RCC 7860 (cell line): ENCODE results near the gene TMEM9.
A peak's percentile ranks its signal among the peaks of the same experiment; 100 is the strongest.

Experiments
- DNase-seq: peaks from one replicate; pipeline ENCODE4 v3.0.0-alpha.2; 2015; ENCODE audit warnings: low spot score
- FAIRE-seq: peaks from 2 replicates; lab custom pipeline; 2012; peaks lifted over from hg19 to GRCh38; lab: Jason Lieb, UNC

The TMEM9 gene

GRCh38 chr1:201154389-201155165 is at the start of gene TMEM9:
Gene TMEM9, minus strand, starts transcription at chr1:201154474. Its CDS starts 551 bp downstream, at chr1:201153923.
- DNase-seq, result peak; percentile 89
- no peak for FAIRE-seq

DNA sequence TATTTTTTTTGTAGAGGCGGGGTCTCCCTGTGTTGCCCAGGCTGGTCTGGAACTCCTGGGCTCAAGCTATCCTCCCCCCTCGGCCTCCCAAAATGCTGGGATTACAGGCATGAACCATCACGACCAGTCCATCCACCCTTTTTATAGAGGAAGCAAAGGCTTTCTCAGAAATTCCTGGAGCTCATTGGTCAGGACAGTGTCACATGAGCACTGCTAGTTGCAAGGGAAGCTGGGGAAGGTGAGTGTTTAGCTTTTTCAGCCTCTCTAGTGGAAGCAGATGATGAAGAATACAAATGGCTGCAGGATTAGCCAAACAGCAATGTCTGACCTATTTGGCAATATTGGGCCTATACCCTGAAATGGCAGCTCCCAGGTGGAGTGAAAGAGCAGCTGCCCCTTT is 44.3 kb upstream of the TMEM9 start:
- FAIRE-seq (no peak), DNase-seq (no peak)

DNA sequence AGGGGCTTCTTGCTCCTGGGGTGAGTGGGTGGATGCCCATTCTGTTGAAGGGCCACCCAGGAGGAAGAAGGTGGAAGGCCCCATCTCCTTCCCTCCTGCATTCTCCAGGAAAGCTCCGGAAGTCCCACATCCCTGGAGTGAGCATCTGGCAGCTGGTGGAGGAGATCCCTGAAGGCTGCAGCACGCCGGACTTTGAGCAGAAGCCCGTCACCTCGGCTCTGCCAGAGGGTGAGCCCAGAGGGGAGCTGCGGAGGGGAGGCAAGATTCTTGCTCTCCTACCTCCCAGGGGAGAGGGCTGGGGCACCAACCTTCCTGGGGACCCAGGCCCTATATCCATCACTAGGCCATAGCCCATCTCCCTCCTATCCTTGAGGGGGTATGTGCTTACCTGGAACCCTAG is 39.8 kb upstream of the TMEM9 start:
- FAIRE-seq, result no peak

DNA sequence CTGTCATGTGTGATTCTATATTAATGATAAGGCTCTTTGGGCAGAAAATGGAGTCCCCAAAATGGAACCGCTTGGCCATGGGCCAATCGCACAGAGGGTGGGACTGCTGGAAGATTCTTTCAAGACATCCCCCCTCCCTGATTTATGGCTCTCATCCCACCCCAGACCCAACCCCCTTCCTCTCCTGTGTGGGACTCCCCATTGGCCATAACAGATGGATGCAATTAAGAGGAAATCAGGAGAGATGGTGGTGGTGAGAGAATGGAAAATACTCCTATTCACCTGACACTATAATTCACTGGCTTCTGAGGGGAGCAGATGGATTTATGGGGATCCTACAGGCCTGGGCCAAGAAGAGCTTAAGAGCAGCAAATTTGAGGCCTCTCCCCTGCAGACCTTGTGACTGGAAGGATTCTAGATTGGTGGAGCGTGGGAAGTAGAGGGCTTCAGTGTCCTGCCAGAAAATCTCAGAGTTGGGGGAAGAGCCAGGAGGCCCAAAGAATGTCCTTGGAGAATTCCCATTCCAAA is 38.1 kb upstream of the TMEM9 start:
- FAIRE-seq (no peak), DNase-seq (no peak)

More for the DNA sequence above, 39.8 kb upstream of the TMEM9 start:
- no peak for DNase-seq

DNA sequence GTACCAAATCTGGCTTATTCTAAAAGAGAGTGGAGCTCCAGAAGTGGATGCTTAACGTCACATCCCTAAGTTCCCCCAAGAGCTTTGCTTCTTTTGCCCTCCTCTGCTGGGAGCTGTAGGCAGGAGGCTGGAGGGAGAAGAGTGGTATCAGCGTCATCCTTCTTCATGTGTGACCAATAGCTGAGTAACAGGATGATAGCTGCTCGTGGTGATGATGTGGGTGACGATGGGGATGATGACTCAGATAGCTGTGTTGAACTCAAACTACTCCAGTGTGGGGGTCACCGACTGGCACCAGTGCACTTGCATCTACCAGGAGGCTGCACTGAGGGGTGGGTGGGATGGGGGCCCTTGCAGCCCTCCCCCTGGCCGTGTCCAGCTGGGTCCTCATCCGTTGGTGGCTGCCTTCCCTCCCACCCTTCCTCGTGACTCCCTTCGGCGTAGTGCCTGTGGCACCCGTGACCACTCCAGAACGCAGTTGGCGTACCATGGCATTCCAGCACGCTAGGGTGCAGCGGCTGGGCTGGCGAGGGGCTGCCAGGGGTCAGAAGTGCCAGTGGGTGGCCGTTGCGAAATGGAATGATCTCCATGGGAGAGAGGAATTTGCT is 37.5 kb upstream of the TMEM9 start:
- peak; percentile 98 for DNase-seq
- FAIRE-seq, result peak; percentile 88

- peak; percentile 73 for FAIRE-seq
Measured at GRCh38 chr1:201190624-201191051, 36.4 kb upstream of the TMEM9 start, which contains the start of gene IGFN1. Gene IGFN1, plus strand, starts transcription at chr1:201190824. Its CDS starts 2,470 bp downstream, at chr1:201193294.

DNA sequence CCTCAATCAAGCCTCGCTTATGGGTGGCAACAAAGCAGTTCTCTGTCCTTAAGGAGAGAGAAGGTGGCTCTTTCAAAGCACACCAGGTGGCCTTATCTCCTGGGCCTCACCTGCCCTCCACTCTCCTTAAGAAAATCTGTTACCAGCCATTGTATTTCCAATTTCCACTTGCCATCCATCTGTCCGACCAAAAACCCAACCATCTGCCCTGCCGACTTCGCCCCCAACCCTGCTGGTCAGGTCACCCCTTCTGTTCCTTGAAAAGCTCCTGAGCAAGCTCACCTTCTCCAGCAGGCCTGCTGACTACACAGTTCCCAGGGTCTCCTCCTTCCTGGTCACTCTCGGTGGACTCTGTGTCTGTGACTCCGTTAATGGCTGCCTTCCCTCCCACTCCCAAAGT is 35.7 kb upstream of the TMEM9 start:
- FAIRE-seq (no peak), DNase-seq (no peak)

More at GRCh38 chr1:201190624-201191051, 36.4 kb upstream of the TMEM9 start, which contains the start of gene IGFN1:
- peak; percentile 82 for DNase-seq

DNA sequence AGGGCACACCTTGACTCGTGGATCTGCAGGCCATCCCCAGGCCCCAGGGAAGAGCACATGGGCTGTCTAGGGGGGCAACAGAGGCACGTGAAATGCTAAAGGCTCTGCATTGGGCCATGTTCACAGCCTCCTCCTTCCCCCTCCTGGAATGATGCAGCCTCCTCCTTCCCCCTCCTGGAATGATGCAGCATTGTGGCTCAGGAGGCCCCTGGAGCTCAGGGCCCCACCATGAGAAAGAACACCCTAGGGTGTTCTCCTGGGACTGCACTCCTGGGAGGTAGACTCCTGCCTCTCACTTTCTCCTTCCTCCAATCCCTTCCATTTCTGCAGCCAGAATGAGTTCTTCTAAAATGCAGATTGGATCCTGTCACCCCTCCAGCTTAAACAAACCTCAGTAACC is 34.8 kb upstream of the TMEM9 start:
- FAIRE-seq, result no peak
- no peak for DNase-seq

DNA sequence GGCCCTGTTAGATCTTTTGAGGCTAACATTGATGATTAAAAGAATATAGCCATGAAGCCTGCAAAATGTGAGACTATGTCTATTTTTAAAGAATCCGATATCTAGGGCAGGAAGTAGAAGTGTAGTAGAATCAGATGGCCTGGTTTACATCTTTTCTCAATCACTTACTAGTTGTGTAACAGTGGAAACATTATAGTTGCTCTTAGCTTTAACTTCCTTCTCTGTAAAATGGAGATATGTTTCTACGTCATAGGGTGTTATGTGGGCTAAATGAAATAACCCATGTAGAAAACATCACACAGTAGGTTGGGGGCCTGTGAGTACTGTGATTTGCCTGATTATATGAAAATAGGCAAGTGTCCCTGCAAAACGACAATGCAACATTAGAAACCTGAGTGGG is 31.9 kb upstream of the TMEM9 start:
- no peak for DNase-seq
- FAIRE-seq, result no peak

- no peak for FAIRE-seq
- DNase-seq, result no peak
Measured at GRCh38 chr1:201185527-201186128, 31.4 kb upstream of the TMEM9 start.

- FAIRE-seq, result no peak
- DNase-seq, result no peak
Measured at GRCh38 chr1:201185123-201185453, 30.8 kb upstream of the TMEM9 start.

DNA sequence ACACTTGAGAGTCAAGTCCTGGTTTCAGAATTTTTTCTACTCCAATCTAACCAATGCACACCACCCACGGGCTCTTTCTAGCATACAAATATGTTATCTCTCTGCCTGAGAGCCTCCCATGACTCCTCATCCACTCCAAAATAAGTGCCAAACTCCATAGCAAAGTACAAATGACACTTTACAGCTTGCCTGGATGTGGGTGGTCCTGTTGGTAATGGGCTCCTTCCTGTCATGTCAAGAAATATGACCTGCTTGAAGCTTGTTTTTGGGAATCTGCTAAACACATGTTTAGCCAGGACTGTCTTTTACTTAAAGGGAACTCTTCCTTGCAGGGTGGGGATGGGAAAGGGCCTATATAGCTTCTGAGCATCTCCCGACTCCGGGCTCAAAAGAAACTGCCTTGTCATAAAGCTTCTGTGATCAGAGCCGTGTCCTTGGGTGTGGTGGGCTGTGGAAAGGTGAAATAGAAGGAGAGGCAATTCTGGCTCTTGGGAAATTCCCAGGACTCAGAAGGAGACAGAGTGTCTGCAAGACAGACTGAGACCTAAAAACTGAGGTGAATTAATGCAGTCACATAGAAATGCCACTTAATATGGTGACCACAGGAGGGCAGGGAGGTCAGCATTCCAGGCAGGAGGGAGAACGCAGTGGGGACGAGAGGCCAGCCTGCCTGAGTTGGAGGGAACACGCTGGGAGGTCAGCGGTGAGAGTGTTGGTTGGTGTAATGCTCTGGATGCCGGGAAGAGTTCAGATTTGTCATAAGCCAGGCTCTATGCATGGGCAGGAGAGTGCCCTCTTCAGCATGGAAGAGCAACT is 30.2 kb upstream of the TMEM9 start:
- DNase-seq, result peak; percentile 99
- peak; percentile 97 for FAIRE-seq

- DNase-seq (no peak), FAIRE-seq (no peak)
Measured at GRCh38 chr1:201183753-201184152, 29.5 kb upstream of the TMEM9 start.

- DNase-seq, result no peak
- FAIRE-seq, result no peak
Measured at GRCh38 chr1:201183209-201183608, 28.9 kb upstream of the TMEM9 start.

GRCh38 chr1:201181726-201182125 is 27.5 kb upstream of the TMEM9 start:
- FAIRE-seq (no peak), DNase-seq (no peak)

DNA sequence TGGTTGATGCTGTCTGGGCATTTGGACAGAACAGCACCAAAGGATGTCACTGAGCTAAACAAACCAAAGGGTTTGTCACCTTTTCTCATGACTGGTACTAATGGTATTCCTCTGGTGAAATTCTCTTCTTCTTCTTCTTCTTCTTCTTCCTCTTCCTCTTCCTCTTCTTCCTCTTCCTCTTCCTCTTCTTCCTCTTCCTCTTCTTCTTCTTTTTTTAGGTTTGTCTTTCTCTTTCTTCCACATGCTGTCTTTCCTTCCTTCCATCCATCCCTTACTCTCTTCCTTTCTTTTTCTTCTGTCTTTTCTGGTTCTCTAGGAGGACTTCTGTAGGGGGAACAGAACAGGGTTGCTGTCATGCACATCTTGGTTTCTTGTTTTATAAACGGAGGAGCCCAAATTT is 27.0 kb upstream of the TMEM9 start:
- FAIRE-seq (no peak), DNase-seq (no peak)

- FAIRE-seq, result no peak
- no peak for DNase-seq
Measured at GRCh38 chr1:201180901-201181300, 26.6 kb upstream of the TMEM9 start.

GRCh38 chr1:201180141-201180540 is 25.9 kb upstream of the TMEM9 start:
- FAIRE-seq, result no peak
- no peak for DNase-seq

- DNase-seq (no peak), FAIRE-seq (no peak)
Measured at GRCh38 chr1:201178718-201179117, 24.4 kb upstream of the TMEM9 start.

GRCh38 chr1:201176940-201177339 is 22.7 kb upstream of the TMEM9 start:
- DNase-seq (no peak), FAIRE-seq (no peak)
